NCI-H1105 (cell line): ENCODE results near the gene PCBP3.

Experiments used
- DNase-seq: peaks from one replicate; lab custom pipeline; 2025; lab: John Stamatoyannopoulos, UW

The PCBP3 gene

GRCh38 chr21:45862543-45863207 lies 219.2 kb downstream of the PCBP3 start:
- DNase-seq = no peak

- no peak for DNase-seq
These were observed 219.7 kb downstream of the PCBP3 start for GRCh38 chr21:45863267-45863666.

GRCh38 chr21:45863751-45864150 lies 220.2 kb downstream of the PCBP3 start:
- DNase-seq = no peak

GRCh38 chr21:45864436-45864835 lies 220.9 kb downstream of the PCBP3 start:
- no peak for DNase-seq

- no peak for DNase-seq
These were observed 221.7 kb downstream of the PCBP3 start for GRCh38 chr21:45865106-45865835.

- DNase-seq = no peak
These were observed 223.0 kb downstream of the PCBP3 start for GRCh38 chr21:45866551-45866950.

- DNase-seq = no peak
These were observed 223.6 kb downstream of the PCBP3 start for GRCh38 chr21:45867041-45867666.

GRCh38 chr21:45867671-45868081 lies 224.2 kb downstream of the PCBP3 start:
- no peak for DNase-seq

- DNase-seq = no peak
These were observed 224.6 kb downstream of the PCBP3 start for GRCh38 chr21:45868086-45868485.

- DNase-seq = no peak
These were observed 225.0 kb downstream of the PCBP3 start for GRCh38 chr21:45868488-45868887.

- DNase-seq = no peak
These were observed 225.8 kb downstream of the PCBP3 start for GRCh38 chr21:45869121-45870007.

- DNase-seq = no peak
These were observed 226.9 kb downstream of the PCBP3 start for GRCh38 chr21:45870421-45870820.

- DNase-seq = no peak
These were observed 227.5 kb downstream of the PCBP3 start for GRCh38 chr21:45870851-45871615.

- DNase-seq = no peak
These were observed 228.2 kb downstream of the PCBP3 start for GRCh38 chr21:45871616-45872236.

GRCh38 chr21:45872471-45872870 lies 228.9 kb downstream of the PCBP3 start:
- DNase-seq = no peak

- no peak for DNase-seq
These were observed 229.4 kb downstream of the PCBP3 start for GRCh38 chr21:45872902-45873301.

GRCh38 chr21:45873418-45873817 lies 229.9 kb downstream of the PCBP3 start:
- no peak for DNase-seq

- DNase-seq = no peak
These were observed 230.3 kb downstream of the PCBP3 start for GRCh38 chr21:45873866-45874265.

GRCh38 chr21:45874716-45875415 lies 231.3 kb downstream of the PCBP3 start:
- no peak for DNase-seq

GRCh38 chr21:45875416-45875760 lies 231.9 kb downstream of the PCBP3 start:
- DNase-seq = no peak
